ENCODE measurements around the gene ZNF467.

The ZNF467 gene

GRCh38 chr7:149743476-149744255 lies 29.7 kb downstream of the ZNF467 start:
- DNase-seq = no peak

GRCh38 chr7:149742075-149742701 lies 31.2 kb downstream of the ZNF467 start:
- DNase-seq = peak; percentile 55

GRCh38 chr7:149741629-149742028 lies 31.8 kb downstream of the ZNF467 start:
- DNase-seq = peak; percentile 24

- no peak for DNase-seq
Measured at GRCh38 chr7:149736478-149737360, 36.7 kb downstream of the ZNF467 start.

GRCh38 chr7:149735779-149736477 lies 37.5 kb downstream of the ZNF467 start:
- no peak for DNase-seq

- DNase-seq = no peak
Measured at GRCh38 chr7:149735181-149735602, 38.2 kb downstream of the ZNF467 start.

GRCh38 chr7:149734791-149735075 lies 38.7 kb downstream of the ZNF467 start:
- no peak for DNase-seq

GRCh38 chr7:149733924-149734790 lies 39.2 kb downstream of the ZNF467 start:
- no peak for DNase-seq

GRCh38 chr7:149733131-149733923 lies 40.1 kb downstream of the ZNF467 start:
- no peak for DNase-seq

GRCh38 chr7:149732611-149733010 lies 40.8 kb downstream of the ZNF467 start:
- DNase-seq = no peak

- DNase-seq = no peak
Measured at GRCh38 chr7:149732111-149732561, 41.3 kb downstream of the ZNF467 start.

GRCh38 chr7:149731207-149731955 lies 42.0 kb downstream of the ZNF467 start:
- no peak for DNase-seq

- DNase-seq = no peak
Measured at GRCh38 chr7:149729983-149730801, 43.2 kb downstream of the ZNF467 start.

- no peak for DNase-seq
Measured at GRCh38 chr7:149729586-149729982, 43.8 kb downstream of the ZNF467 start.

- no peak for DNase-seq
Measured at GRCh38 chr7:149728491-149729375, 44.7 kb downstream of the ZNF467 start.

GRCh38 chr7:149727899-149728476 lies 45.4 kb downstream of the ZNF467 start:
- DNase-seq = no peak

- no peak for DNase-seq
Measured at GRCh38 chr7:149727053-149727898, 46.1 kb downstream of the ZNF467 start.

Data from fibroblast of skin of scalp (primary cell).